Activated CD8-positive, alpha-beta memory T cell treated with anti-CD3 and anti-CD28 coated beads for 36 hours (primary cell): ENCODE results near the gene GJA9. TPM values are rescaled to one million over a fixed set of nuclear protein-coding genes. Genes with fewer than 3 reads are reported as not detected.
"Not testable (repeated sequence)": the region's sequence is repeated elsewhere in the genome, so short reads cannot be mapped to it uniquely, and the experiment has no call there.

Experiments
- CTCF ChIA-PET: fragments of 350-600 bp; sonication (Branson Sonifier 250); formaldehyde crosslinking; loops from one replicate; lab custom pipeline; 2021; ENCODE audit warnings: antibody characterized with exemption; lab: Charles Lee
- POLR2A ChIA-PET: fragments of 350-600 bp; sonication (Branson Sonifier 250); formaldehyde crosslinking; loops from one replicate; lab custom pipeline; 2021; ENCODE audit warnings: antibody characterized with exemption; lab: Charles Lee
- total RNA-seq, 2 experiments: library from RNA; stranded (reverse); gene quantifications; one replicate each; pipeline ENCODE4 v1.2.3, GENCODE V29; 2021

The GJA9 gene
- total RNA-seq, result not detected

DNA sequence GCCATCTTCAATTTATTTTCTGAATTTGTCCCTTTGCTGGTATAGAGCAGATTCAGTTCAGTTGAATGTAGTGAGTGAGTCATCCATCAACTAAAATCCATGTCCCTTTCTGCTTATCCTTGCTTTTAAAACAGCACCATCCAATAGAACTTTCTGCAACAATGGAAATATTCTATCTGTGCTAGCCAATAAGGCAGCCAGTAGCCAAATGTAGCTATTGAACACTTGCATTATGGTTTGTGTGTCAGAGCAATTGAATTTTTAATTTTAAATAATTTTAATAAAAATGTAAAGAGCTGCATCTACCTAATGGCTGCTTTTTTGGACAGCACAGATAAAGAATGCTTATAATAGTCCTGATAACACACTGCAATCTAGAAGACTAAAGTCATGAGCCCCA, at the start of gene GJA9:
TSS of gene GJA9 (minus strand) at position 101 of the 400 bp plus-strand sequence. CDS start 5,489 bp downstream, outside the sequence.
- POLR2A ChIA-PET, result interaction anchor here (0.6 kb wide), 1 partner anchor 580 kb away, joined by 5 read pairs; no protein-coding TSS in a partner anchor
- CTCF ChIA-PET, result interaction anchor here (0.6 kb wide), 1 partner anchor 83 kb away, joined by 3 read pairs; no protein-coding TSS in a partner anchor

- ChIA-PET POLR2A (no interaction called here), CTCF (no interaction called here)
Measured at GRCh38 chr1:38929476-38929875, 48.1 kb upstream of the GJA9 start.

DNA sequence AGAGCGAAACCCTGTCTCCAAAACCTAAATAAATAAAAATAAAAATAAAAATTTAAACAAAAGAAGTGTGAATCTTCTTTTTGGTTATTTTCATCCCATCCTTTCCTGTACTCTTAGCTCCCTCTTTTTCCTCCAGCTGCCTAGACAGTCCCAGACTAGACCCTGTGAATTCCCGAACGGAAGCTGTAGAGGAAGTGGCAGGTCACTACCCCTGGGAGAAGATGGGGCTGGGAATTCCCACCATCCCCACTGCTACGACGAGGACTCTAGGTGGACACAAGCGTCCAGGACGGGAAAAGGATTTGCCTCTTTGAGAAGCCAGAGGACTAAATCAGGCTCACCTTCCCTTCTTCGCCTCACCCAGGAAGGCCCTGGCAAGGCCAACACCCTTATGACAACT, 47.7 kb upstream of the GJA9 start:
- ChIA-PET CTCF (no interaction called here), POLR2A (no interaction called here)

- ChIA-PET CTCF (no interaction called here), POLR2A (interaction anchor here (0.5 kb wide), 1 partner anchor 1224 kb away, joined by 4 read pairs; no protein-coding TSS in a partner anchor)
Measured at GRCh38 chr1:38926091-38926490, 44.7 kb upstream of the GJA9 start.

DNA sequence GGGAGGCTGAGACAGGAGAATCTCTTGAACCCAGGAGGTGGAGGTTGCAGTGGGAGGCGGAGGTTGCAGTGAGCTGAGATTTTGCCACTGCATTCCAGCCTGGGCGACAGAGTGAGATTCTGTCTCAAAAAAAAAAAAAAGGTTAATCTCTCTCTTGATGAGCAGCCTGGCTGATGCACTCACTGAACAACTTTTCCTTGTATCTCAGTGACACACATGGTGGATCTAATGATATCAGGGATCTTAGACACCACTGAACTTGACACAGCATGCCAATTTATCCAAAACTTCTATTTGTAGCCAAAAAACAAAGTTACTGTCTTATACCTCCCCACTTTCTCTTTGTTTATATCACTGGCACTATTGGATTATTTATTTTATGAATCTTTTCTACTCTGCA, 44.0 kb upstream of the GJA9 start:
- ChIA-PET POLR2A (no interaction called here), CTCF (no interaction called here)

- ChIA-PET POLR2A (no interaction called here), CTCF (no interaction called here)
Measured at GRCh38 chr1:38923607-38924006, 42.2 kb upstream of the GJA9 start.

DNA sequence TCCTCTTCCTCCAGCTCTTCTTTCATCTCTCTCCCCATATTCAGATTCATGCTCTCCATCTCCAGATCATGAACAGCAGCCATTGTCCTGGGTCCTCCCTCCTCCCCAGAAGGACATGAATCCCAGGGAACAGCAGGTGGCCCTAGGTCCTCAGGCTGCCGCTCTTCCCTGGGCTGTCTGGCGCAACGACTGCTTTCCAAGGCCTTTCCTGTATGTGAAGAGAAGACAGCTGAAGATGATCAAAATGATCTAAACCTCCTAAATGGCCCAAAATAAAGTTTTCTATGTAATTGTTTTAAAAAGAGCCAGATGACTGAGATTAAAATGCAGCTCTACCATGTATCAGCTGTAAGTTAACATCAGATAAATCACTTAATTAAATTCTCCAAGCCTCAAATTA, 37.7 kb upstream of the GJA9 start:
- CTCF ChIA-PET, result interaction anchor here (0.6 kb wide), 1 partner anchor 174 kb away, joined by 3 read pairs; no protein-coding TSS in a partner anchor
- POLR2A ChIA-PET, result no interaction called here

- POLR2A ChIA-PET, result no interaction called here
- CTCF ChIA-PET, result no interaction called here
Measured at GRCh38 chr1:38918568-38918967, 37.2 kb upstream of the GJA9 start.

DNA sequence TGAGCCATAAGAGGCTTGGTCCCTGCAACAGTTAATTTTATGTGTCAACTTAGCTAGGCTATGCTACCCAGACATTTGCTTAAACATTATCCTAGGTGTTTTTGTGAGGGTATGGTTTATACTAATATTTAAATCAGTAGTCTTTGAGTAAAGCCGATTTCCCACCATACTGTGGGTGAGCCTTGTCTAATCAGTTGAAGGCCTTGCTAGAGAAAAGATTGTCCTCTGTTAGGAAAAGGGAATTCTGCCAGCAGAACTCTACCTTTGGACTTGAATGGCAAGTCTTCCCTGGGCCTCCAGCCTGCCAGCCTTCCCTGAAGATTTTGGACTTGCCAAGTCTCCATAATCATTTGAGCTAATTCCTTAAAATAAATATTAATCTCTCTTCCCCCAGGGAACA, 36.4 kb upstream of the GJA9 start:
- ChIA-PET CTCF (no interaction called here), POLR2A (no interaction called here)

GRCh38 chr1:38917337-38917736, 36.0 kb upstream of the GJA9 start:
- ChIA-PET CTCF (interaction anchor here (0.7 kb wide), 1 partner anchor 126 kb away, joined by 3 read pairs; no protein-coding TSS in a partner anchor), POLR2A (no interaction called here)

DNA sequence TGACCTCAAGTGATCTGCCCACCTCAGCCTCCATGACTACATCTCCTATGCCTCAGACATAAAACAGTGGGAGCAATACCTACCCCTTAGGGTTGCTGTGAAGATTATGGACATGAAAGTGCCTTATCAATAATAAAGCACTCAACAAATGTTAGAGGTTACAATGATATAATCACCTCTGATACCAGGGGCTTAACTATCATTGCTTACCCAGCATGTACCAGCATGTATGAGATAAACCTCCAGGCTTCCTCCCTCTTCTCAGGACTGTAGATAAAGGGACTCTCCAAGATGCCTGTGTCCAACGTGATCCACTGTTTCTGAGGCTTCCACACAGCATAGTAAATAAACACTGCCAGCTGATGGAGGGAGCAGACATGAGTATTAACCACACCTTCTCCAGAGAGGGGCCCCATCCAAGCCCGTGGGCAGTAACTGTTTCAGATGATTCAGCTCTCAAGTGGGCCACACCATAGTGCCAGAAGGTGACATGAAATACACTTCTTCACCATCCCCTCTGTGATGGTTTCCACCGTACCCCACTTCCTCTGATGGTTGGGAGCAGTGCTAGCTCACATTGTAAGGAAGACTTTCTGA, 34.1 kb upstream of the GJA9 start:
- POLR2A ChIA-PET, result no interaction called here
- CTCF ChIA-PET, result no interaction called here

GRCh38 chr1:38914908-38915307, 33.5 kb upstream of the GJA9 start:
- POLR2A ChIA-PET, CTCF ChIA-PET: not testable (repeated sequence)

GRCh38 chr1:38908821-38909220, 27.4 kb upstream of the GJA9 start:
- ChIA-PET CTCF (no interaction called here), POLR2A (no interaction called here)

DNA sequence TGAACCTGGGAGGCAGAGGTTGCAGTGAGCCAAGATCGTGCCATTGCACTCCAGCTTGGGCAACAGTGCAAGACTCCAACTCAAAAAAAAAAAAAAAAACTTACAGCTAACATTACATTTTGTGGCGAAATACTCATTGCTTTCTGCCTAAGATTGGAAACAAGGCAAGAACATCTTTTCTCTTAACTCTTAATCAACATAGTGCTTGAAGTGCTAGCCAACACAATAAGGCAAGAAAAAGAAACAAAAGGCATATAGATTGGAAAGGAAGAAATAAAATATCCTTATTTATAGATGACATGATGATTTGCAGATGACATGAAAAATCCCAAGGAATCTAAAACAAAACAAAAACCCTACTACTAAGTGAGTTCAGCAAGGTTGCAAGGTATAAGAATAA, 24.6 kb upstream of the GJA9 start:
- POLR2A ChIA-PET, result no interaction called here

GRCh38 chr1:38899560-38899959, 18.2 kb upstream of the GJA9 start:
- CTCF ChIA-PET, result no interaction called here
- POLR2A ChIA-PET, result no interaction called here

More for the DNA sequence above, 24.6 kb upstream of the GJA9 start:
- CTCF ChIA-PET, result no interaction called here

DNA sequence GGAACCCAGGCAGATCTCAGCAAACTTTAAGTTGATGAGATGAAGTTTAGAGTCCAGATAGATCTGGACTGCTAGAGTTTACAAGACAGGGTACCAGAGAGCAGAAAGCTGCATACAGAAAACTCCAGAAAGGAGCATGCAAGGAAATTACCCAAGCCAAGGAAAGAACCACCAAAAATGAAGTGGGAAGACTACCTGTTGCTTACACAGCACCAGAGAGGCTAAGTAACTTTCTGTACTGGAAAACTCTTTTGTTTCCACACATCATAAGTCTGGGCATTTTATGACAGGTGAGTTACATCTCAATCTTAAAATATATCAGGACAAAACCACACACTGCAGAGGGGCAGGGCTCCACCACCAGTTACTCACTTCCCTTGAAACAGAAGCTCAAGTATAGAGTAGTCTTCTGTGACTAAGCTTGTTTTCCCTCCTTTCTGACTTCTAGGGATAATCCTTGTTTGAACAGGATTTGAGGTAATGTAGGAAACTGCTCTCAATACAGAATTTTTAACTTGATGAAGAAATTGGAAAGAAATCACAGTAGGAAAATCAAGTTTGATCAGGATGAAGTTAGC, 17.4 kb upstream of the GJA9 start:
- POLR2A ChIA-PET, result no interaction called here
- CTCF ChIA-PET, result no interaction called here

DNA sequence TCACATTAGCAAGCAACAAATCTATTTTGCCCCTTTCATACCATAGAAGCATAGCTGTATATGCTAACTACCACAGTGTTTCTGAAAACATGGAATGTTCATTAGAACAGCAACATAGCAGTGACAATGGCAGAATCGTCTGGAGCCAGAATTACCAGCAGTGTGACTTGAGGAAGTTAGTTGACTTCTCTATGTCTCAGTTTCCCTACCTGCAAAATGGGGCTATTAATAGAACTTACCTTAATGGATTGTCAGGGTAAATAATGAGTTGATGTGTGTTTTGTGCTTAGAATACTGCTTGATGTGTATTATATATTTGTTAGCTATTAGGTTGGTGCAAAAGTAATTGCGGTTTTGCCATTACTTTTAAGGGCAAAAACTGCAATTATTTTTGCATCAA, 14.8 kb upstream of the GJA9 start:
- POLR2A ChIA-PET, result interaction anchor here (0.6 kb wide), 1 partner anchor 1189 kb away, joined by 3 read pairs; no protein-coding TSS in a partner anchor

GRCh38 chr1:38892976-38893375, 11.6 kb upstream of the GJA9 start:
- ChIA-PET POLR2A (no interaction called here), CTCF (no interaction called here)

More for the DNA sequence above, 14.8 kb upstream of the GJA9 start:
- CTCF ChIA-PET, result interaction anchor here (0.9 kb wide), 1 partner anchor 10 kb away, joined by 3 read pairs; no protein-coding TSS in a partner anchor

- CTCF ChIA-PET, result no interaction called here
- POLR2A ChIA-PET, result no interaction called here
Measured at GRCh38 chr1:38891753-38892152, 10.4 kb upstream of the GJA9 start.

DNA sequence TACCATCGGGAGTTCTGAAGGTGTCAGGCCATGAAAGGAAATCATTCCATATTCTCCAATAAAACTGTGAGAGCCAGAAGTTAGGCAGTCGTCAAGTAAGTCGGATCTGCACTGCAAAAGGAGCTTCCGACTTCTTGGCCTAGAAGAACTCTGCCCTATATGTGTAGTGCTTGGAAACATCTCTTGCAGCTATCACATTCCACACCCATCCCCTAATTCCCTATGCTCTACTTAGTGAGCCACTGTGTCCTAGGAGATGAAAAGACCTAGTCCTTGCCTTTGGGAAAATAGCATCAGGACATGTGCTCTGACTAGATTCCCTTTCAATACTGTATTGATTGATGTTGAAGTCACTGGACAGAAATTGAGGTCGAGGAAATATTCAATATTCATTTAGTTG, 8.2 kb upstream of the GJA9 start:
- ChIA-PET POLR2A (no interaction called here), CTCF (no interaction called here)
